ENCODE measurements around the gene BCL11A.

DNA sequence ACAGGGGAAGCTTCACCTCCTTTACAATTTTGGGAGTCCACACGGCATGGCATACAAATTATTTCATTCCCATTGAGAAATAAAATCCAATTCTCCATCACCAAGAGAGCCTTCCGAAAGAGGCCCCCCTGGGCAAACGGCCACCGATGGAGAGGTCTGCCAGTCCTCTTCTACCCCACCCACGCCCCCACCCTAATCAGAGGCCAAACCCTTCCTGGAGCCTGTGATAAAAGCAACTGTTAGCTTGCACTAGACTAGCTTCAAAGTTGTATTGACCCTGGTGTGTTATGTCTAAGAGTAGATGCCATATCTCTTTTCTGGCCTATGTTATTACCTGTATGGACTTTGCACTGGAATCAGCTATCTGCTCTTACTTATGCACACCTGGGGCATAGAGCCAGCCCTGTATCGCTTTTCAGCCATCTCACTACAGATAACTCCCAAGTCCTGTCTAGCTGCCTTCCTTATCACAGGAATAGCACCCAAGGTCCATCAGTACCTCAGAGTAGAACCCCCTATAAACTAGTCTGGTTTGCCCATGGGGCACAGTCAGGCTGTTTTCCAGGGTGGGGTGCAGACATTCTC is 58.3 kb downstream of the BCL11A start:
- TF ChIP-seq, protein P1, sequence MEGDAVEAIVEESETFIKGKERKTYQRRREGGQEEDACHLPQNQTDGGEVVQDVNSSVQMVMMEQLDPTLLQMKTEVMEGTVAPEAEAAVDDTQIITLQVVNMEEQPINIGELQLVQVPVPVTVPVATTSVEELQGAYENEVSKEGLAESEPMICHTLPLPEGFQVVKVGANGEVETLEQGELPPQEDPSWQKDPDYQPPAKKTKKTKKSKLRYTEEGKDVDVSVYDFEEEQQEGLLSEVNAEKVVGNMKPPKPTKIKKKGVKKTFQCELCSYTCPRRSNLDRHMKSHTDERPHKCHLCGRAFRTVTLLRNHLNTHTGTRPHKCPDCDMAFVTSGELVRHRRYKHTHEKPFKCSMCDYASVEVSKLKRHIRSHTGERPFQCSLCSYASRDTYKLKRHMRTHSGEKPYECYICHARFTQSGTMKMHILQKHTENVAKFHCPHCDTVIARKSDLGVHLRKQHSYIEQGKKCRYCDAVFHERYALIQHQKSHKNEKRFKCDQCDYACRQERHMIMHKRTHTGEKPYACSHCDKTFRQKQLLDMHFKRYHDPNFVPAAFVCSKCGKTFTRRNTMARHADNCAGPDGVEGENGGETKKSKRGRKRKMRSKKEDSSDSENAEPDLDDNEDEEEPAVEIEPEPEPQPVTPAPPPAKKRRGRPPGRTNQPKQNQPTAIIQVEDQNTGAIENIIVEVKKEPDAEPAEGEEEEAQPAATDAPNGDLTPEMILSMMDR (IDR thresholded peaks at IDR 0.05) = no peak
- no peak for TF ChIP-seq POLR2A (IDR thresholded peaks at IDR 0.05)
